ENCODE data around the gene MED12L. TPM values are rescaled to one million over a fixed set of nuclear protein-coding genes. Genes with fewer than 3 reads are reported as not detected.

The MED12L gene
- total RNA-seq, 6 donors from 2014 or later = 0.27 to 1.5 (median 0.31) TPM; not detected in 2

GRCh38 chr3:151480492-151480891 is 395.0 kb downstream of the MED12L start:
- no peak for TF ChIP-seq EP300 (IDR thresholded peaks at IDR 0.05)
- WGBS, 2 donors = 92 to 100% methylated on average over 2 of the region's 2 CpGs
- DNase-seq = no peak
- ATAC-seq (ENCODE audit: low FRiP score in 2 of 2) = peak in 1 of 2 donors; percentile 49
- no peaks in the 10 kb centered on the region for H3K36me3 ChIP-seq
- H3K4me3 ChIP-seq = no peak overlapping the region
- H3K27ac ChIP-seq = no peak overlapping the region
- no peaks in the 10 kb centered on the region for H3K4me1 ChIP-seq
- H3K27me3 ChIP-seq = no peaks in the 10 kb centered on the region
- H3K9me3 ChIP-seq = no peaks in the 10 kb centered on the region

GRCh38 chr3:151483488-151483887 is 398.0 kb downstream of the MED12L start:
- no peaks in the 10 kb centered on the region for H3K27me3 ChIP-seq
- ATAC-seq (ENCODE audit: low FRiP score in 2 of 2) = no peak

DNA sequence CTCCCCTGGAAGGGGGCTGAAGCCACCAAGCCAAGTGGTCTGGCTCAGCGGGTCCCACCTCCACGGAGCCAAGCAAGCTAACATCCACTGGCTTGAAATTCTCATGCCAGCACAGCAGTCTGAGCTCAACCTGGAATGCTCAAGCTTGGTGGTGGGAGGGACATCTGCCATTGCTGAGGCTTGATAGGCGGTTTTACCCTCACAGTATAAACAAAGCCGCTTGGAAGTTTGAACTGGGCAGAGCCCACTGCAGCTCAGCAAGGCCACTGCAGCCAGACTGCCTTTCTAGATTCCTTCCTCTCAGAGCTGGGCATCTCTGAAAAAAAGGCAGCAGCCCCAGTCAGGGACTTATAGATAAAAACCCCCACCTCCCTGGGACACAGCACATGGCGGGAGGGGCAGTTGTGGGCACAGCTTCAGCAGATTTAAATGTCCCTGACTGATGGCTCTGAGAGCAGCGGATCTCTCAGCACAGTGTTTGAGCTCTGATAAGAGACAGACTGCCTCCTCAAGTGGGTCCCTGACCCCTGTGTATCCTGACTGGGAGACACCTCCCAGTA is 398.6 kb downstream of the MED12L start:
- Histone ChIP-seq H3K9me3 (no peaks in the 10 kb centered on the region), H3K27ac (no peak overlapping the region), H3K36me3 (no peaks in the 10 kb centered on the region), H3K27me3 (no peaks in the 10 kb centered on the region), H3K4me3 (no peak overlapping the region), H3K4me1 (no peaks in the 10 kb centered on the region)
- DNase-seq = peak in 1 of 2 donors; percentile 2
- TF ChIP-seq POLR2AphosphoS5 (IDR thresholded peaks at IDR 0.05) (no peak), EP300 (IDR thresholded peaks at IDR 0.05) (no peak), POLR2A (IDR thresholded peaks at IDR 0.05) (no peak), CTCF (IDR thresholded peaks at IDR 0.05) (no peak)
- ATAC-seq (ENCODE audit: low FRiP score in 2 of 2) = no peak
- WGBS, 2 donors = 74 to 92% methylated on average over 5 to 6 of the region's 6 CpGs

More at GRCh38 chr3:151483488-151483887, 398.0 kb downstream of the MED12L start:
- Histone ChIP-seq H3K9me3 (no peaks in the 10 kb centered on the region), H3K27ac (no peak overlapping the region), H3K4me3 (no peak overlapping the region), H3K36me3 (no peaks in the 10 kb centered on the region), H3K4me1 (no peaks in the 10 kb centered on the region)
- 93 to 100% methylated on average over 1 of the region's 1 CpG for WGBS, 2 donors
- TF ChIP-seq POLR2A (IDR thresholded peaks at IDR 0.05) = no peak
- no peak for TF ChIP-seq EP300 (IDR thresholded peaks at IDR 0.05)
- DNase-seq = no peak

Small RNAs within 50 kb of the gene (small RNA-seq; reads per million reads assigned to genes)
- gene RNA5SP145 = 0.06 to 2.0 (median 0.54) reads per million in 4 donors

Other genes with a start within 250 kb of the MED12L start
- not detected for gene MINDY4B, start 180.2 kb upstream of the MED12L start, total RNA-seq
- gene CLRN1, start 112.9 kb upstream of the MED12L start, total RNA-seq = not detected
- gene GPR171, start 117.6 kb downstream of the MED12L start, total RNA-seq = 1 to 10 TPM; 1.0 to 6.6 (median 2.8) TPM
- 1 to 10 TPM; 1.7 to 6.2 (median 3.9) TPM for gene P2RY14, start 192.9 kb downstream of the MED12L start, total RNA-seq
- gene GPR87, start 231.2 kb downstream of the MED12L start, total RNA-seq = under 1 TPM in 3 of 6 donors, not detected in 3; 0.30 to 0.69 (median 0.34) TPM
- gene P2RY13, start 243.9 kb downstream of the MED12L start, total RNA-seq = 10 to 100 TPM in 2 of 6 donors, 1 to 10 TPM in 3, under 1 TPM in 1; 0.67 to 13.4 (median 3.2) TPM

All from upper lobe of left lung (tissue), 6 donors.